ENCODE measurements around the gene PHOSPHO2. TPM values are rescaled to one million over a fixed set of nuclear protein-coding genes. Genes with fewer than 3 reads are reported as not detected.
A peak's percentile ranks its signal among the peaks of the same experiment; 100 is the strongest.
"Not testable (repeated sequence)": the region's sequence is repeated elsewhere in the genome, so short reads cannot be mapped to it uniquely, and the experiment has no call there.

The PHOSPHO2 gene
- total and polyA plus RNA-seq, 8 donors: 1.3 to 22.0 (median 3.9) TPM

GRCh38 chr2:169692718-169693117 lies 1.6 kb upstream of the PHOSPHO2 start:
- 59 to 68% (median 66%) methylated on average over 3 of the region's 3 CpGs for WGBS, 5 donors
- intact Hi-C loops (cut with DNase I; ENCODE audit: low total_unique reads): no loop called here

GRCh38 chr2:169693360-169693759 lies 909 bp upstream of the PHOSPHO2 start:
- peak in 1 of 2 donors; percentile 47 for DNase-seq
- Histone ChIP-seq H3K9me3 (no peaks in the 10 kb centered on the region), H3K36me3 (no peaks in the 10 kb centered on the region), H3K27ac (peak overlapping the region in 1 of 5 donors; percentile 93), H3K4me3 (peak overlapping the region in 3 of 4 donors; percentile 73 to 81 (median 75)), H3K27me3 (no peaks in the 10 kb centered on the region), H3K4me1 (peaks cover 5 to 26% (median 20%) of the 10 kb centered on the region in 4 donors)
- TF ChIP-seq CTCF (IDR thresholded peaks at IDR 0.05) (no peak), EP300 (IDR thresholded peaks at IDR 0.05) (no peak), POLR2A (IDR thresholded peaks at IDR 0.05) (no peak), POLR2AphosphoS5 (IDR thresholded peaks at IDR 0.05) (no peak)
- intact Hi-C loops (cut with DNase I; ENCODE audit: low total_unique reads): no loop called here
- 8 to 18% (median 13%) methylated on average over 4 of the region's 4 CpGs for WGBS, 5 donors

More at GRCh38 chr2:169692718-169693117, 1.6 kb upstream of the PHOSPHO2 start:
- no peak overlapping the region for H3K27ac ChIP-seq
- H3K9me3 ChIP-seq: no peaks in the 10 kb centered on the region
- H3K4me1 ChIP-seq: peaks cover 5 to 26% (median 20%) of the 10 kb centered on the region in 4 donors
- no peak for DNase-seq
- H3K4me3 ChIP-seq: no peak overlapping the region
- H3K36me3 ChIP-seq: no peaks in the 10 kb centered on the region
- TF ChIP-seq EP300 (IDR thresholded peaks at IDR 0.05) (no peak), POLR2A (IDR thresholded peaks at IDR 0.05) (no peak)
- no peaks in the 10 kb centered on the region for H3K27me3 ChIP-seq

- H3K4me1 ChIP-seq: peaks cover 5 to 26% (median 20%) of the 10 kb centered on the region in 4 donors
- intact Hi-C loops (cut with DNase I; ENCODE audit: low total_unique reads): no loop called here
- H3K36me3 ChIP-seq: peaks cover 0 to 9% (median 7%) of the 10 kb centered on the region in 4 donors
- H3K27me3 ChIP-seq: no peaks in the 10 kb centered on the region
- TF ChIP-seq POLR2AphosphoS5 (IDR thresholded peaks at IDR 0.05): no peak
- no peak for TF ChIP-seq EP300 (IDR thresholded peaks at IDR 0.05)
- no peak for TF ChIP-seq POLR2A (IDR thresholded peaks at IDR 0.05)
- no peak for TF ChIP-seq CTCF (IDR thresholded peaks at IDR 0.05)
- H3K9me3 ChIP-seq: no peaks in the 10 kb centered on the region
- peak overlapping the region; percentile 73 to 81 (median 75) for H3K4me3 ChIP-seq
- DNase-seq: no peak
- H3K27ac ChIP-seq: peak overlapping the region in 4 of 5 donors; percentile 85 to 93 (median 90)
- WGBS, 5 donors: 22 to 30% (median 26%) methylated on average over 8 of the region's 8 CpGs
Observed at GRCh38 chr2:169694894-169695260, 608 bp downstream of the PHOSPHO2 start.

GRCh38 chr2:169696381-169696780 lies 2.1 kb downstream of the PHOSPHO2 start:
- intact Hi-C loops (cut with DNase I; ENCODE audit: low total_unique reads): no loop called here

GRCh38 chr2:169699173-169699572 lies 4.9 kb downstream of the PHOSPHO2 start:
- H3K27ac ChIP-seq; H3K4me3 ChIP-seq; H3K9me3 ChIP-seq; H3K27me3 ChIP-seq; DNase-seq; intact Hi-C loops (cut with DNase I; ENCODE audit: low total_unique reads): not testable (repeated sequence)
- Histone ChIP-seq H3K4me1 (peaks cover 0 to 16% (median 11%) of the 10 kb centered on the region in 4 donors), H3K36me3 (peaks cover 0 to 22% (median 12%) of the 10 kb centered on the region in 4 donors)
- 92 to 100% (median 98%) methylated on average over 2 of the region's 2 CpGs for WGBS, 5 donors

More at GRCh38 chr2:169696381-169696780, 2.1 kb downstream of the PHOSPHO2 start:
- H3K36me3 ChIP-seq: peaks cover 0 to 13% (median 8%) of the 10 kb centered on the region in 4 donors
- no peak for DNase-seq
- no peak overlapping the region for H3K4me3 ChIP-seq
- H3K27me3 ChIP-seq: no peaks in the 10 kb centered on the region
- H3K9me3 ChIP-seq: no peaks in the 10 kb centered on the region
- TF ChIP-seq CTCF (IDR thresholded peaks at IDR 0.05): no peak
- no peak for TF ChIP-seq EP300 (IDR thresholded peaks at IDR 0.05)
- no peak for TF ChIP-seq POLR2AphosphoS5 (IDR thresholded peaks at IDR 0.05)
- no peak for TF ChIP-seq POLR2A (IDR thresholded peaks at IDR 0.05)
- H3K4me1 ChIP-seq: peaks cover 5 to 26% (median 20%) of the 10 kb centered on the region in 4 donors
- no peak overlapping the region for H3K27ac ChIP-seq

All from stomach (tissue), 9 donors.